Mesenchymal stem cell (in vitro differentiated cells and primary cell): ENCODE results near the gene DGKG.

Experiments
- DNase-seq: peaks from one replicate; pipeline ENCODE4 v3.0.0-alpha.2; 2013
- H2AFZ ChIP-seq: one replicate; pipeline ENCODE4 v1.6.1; 2013; ENCODE audit warnings: low read depth, mild to moderate bottlenecking, control low read depth, inconsistent platforms, low read length, moderate library complexity
- H2AK5ac ChIP-seq: 2 replicates; pipeline ENCODE4 v1.6.1; 2013; ENCODE audit warnings: low read length, moderate library complexity, mild to moderate bottlenecking, inconsistent platforms; ENCODE audit not compliant: severe bottlenecking
- H2BK120ac ChIP-seq: one replicate; pipeline ENCODE4 v1.6.1; 2013; ENCODE audit warnings: low read depth, mild to moderate bottlenecking, inconsistent platforms, low read length, moderate library complexity
- H2BK12ac ChIP-seq, 2 experiments: one replicate each; pipeline ENCODE4 v1.6.1; 2013; ENCODE audit warnings: inconsistent platforms in 2 of 2, low read length in 2 of 2, mild to moderate bottlenecking in 2 of 2, moderate library complexity in 2 of 2, control low read depth in 1 of 2
- H2BK15ac ChIP-seq: one replicate; pipeline ENCODE4 v1.6.1; 2013; ENCODE audit warnings: mild to moderate bottlenecking, low read depth, inconsistent platforms; ENCODE audit not compliant: poor library complexity, severe bottlenecking
- H2BK5ac ChIP-seq: 2 replicates; pipeline ENCODE4 v1.6.1; 2013; ENCODE audit warnings: low read depth, mild to moderate bottlenecking, low read length, control low read depth, inconsistent platforms; ENCODE audit not compliant: poor library complexity, severe bottlenecking
- H3K14ac ChIP-seq, 2 experiments: one replicate each; pipeline ENCODE4 v1.6.1; 2013; ENCODE audit warnings: inconsistent platforms in 2 of 2, low read length in 2 of 2, control low read depth in 1 of 2, mild to moderate bottlenecking in 1 of 2, moderate library complexity in 1 of 2
- H3K18ac ChIP-seq, 2 experiments: one replicate each; pipeline ENCODE4 v1.6.1; 2013; ENCODE audit warnings: inconsistent platforms in 2 of 2, low read length in 2 of 2, control low read depth in 1 of 2, low read depth in 1 of 2, mild to moderate bottlenecking in 1 of 2
- H3K23ac ChIP-seq, 2 experiments: one replicate each; pipeline ENCODE4 v1.6.1; 2013; ENCODE audit warnings: inconsistent platforms in 2 of 2, low read length in 2 of 2, mild to moderate bottlenecking in 2 of 2, moderate library complexity in 2 of 2, control low read depth in 1 of 2
- H3K27ac ChIP-seq: 2 replicates; pipeline ENCODE4 v1.5.1; 2013; ENCODE audit warnings: mild to moderate bottlenecking, moderate library complexity, low read length, control low read depth, inconsistent platforms; ENCODE audit not compliant: poor library complexity, severe bottlenecking
- H3K27me3 ChIP-seq, 2 experiments: 2 replicates each; pipeline versions ENCODE4 v1.6.1 to v1.7.0; 2013; ENCODE audit warnings: low read length in 2 of 2, mild to moderate bottlenecking in 2 of 2, moderate library complexity in 2 of 2, control low read depth in 1 of 2, inconsistent platforms in 1 of 2; ENCODE audit not compliant: control insufficient read depth in 1 of 2, insufficient read depth in 1 of 2
- H3K36me3 ChIP-seq, 2 experiments: 2 replicates each; pipeline versions ENCODE4 v1.6.1 to v1.7.0; 2013; ENCODE audit warnings: low read length in 2 of 2, control low read depth in 1 of 2, inconsistent platforms in 1 of 2, low read depth in 1 of 2, mild to moderate bottlenecking in 1 of 2; ENCODE audit not compliant: insufficient read depth in 2 of 2, control insufficient read depth in 1 of 2
- H3K4ac ChIP-seq, 2 experiments: one replicate each; pipeline ENCODE4 v1.6.1; 2013; ENCODE audit warnings: inconsistent platforms in 2 of 2, low read length in 2 of 2, mild to moderate bottlenecking in 2 of 2, moderate library complexity in 2 of 2, control low read depth in 1 of 2, low read depth in 1 of 2
- H3K4me1 ChIP-seq: 2 replicates; pipeline ENCODE4 v1.6.1; 2013; ENCODE audit warnings: low read depth, low read length, control low read depth; ENCODE audit not compliant: control insufficient read depth, insufficient read depth
- H3K4me2 ChIP-seq: 2 replicates; pipeline ENCODE4 v1.6.1; 2013; ENCODE audit warnings: low read length, mild to moderate bottlenecking, inconsistent platforms; ENCODE audit not compliant: poor library complexity, severe bottlenecking
- H3K4me3 ChIP-seq, 2 experiments: 2 replicates each; pipeline versions ENCODE4 v1.5.1 to v1.7.0; 2013; ENCODE audit warnings: low read length in 2 of 2, mild to moderate bottlenecking in 2 of 2, control low read depth in 1 of 2, low read depth in 1 of 2; ENCODE audit not compliant: insufficient read depth in 1 of 2
- H3K79me1 ChIP-seq: replicated peaks from 2 replicates; pipeline ENCODE4 v1.6.1; 2013; ENCODE audit warnings: mild to moderate bottlenecking, control low read depth, low read length, inconsistent platforms; ENCODE audit not compliant: poor library complexity, severe bottlenecking
- H3K9ac ChIP-seq: 2 replicates; pipeline ENCODE4 v1.7.0; 2013; ENCODE audit warnings: mild to moderate bottlenecking, low read length, moderate library complexity
- H3K9me3 ChIP-seq: 2 replicates; pipeline ENCODE4 v1.7.0; 2013; ENCODE audit warnings: mild to moderate bottlenecking, low read length; ENCODE audit not compliant: control insufficient read depth
- H4K8ac ChIP-seq: one replicate; pipeline ENCODE4 v1.6.1; 2013; ENCODE audit warnings: inconsistent platforms, mild to moderate bottlenecking, low read length, moderate library complexity
- H4K91ac ChIP-seq: one replicate; pipeline ENCODE4 v1.6.1; 2013; ENCODE audit warnings: mild to moderate bottlenecking, low read length, inconsistent platforms
- WGBS: methylation state at CpG from one replicate; pipeline ENCODE4 v1.1.7; 2013; ENCODE audit warnings: mixed read lengths; 5-methylcytosine and 5-hydroxymethylcytosine counted together

Gene DGKG

DNA sequence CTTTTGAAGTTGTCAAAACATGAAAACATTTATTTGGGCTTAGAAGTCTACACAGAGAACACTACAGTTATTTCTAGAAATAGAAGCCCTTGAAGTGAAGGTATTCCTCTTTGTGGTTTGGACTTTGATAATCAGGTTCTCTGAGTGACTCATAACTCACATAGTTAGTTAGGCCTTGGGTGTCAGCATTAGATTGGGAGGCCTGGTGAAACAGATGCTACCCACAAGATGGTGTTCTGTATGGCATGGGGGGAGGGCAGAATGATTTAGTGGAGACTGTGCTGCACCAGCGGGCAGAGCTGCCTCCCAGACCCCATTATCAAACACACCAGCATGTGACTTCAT lies 144.2 kb downstream of the DGKG start:
- H3K36me3 ChIP-seq: no peaks in the 10 kb centered on the region
- H2AFZ ChIP-seq: no peak overlapping the region
- no peak overlapping the region for H2BK5ac ChIP-seq
- H3K79me1 ChIP-seq: no peaks in the 10 kb centered on the region
- H3K23ac ChIP-seq: no peak overlapping the region
- H2AK5ac ChIP-seq: no peak overlapping the region
- H3K14ac ChIP-seq: no peak overlapping the region
- DNase-seq: no peak
- H3K4me2 ChIP-seq: no peak overlapping the region
- H3K9ac ChIP-seq: no peak overlapping the region
- no peak overlapping the region for H3K18ac ChIP-seq
- no peak overlapping the region for H2BK12ac ChIP-seq
- no peak overlapping the region for H3K27ac ChIP-seq
- WGBS: no CpG with 5 or more reads among the region's 1 CpG
- H4K8ac ChIP-seq: no peak overlapping the region
- H3K27me3 ChIP-seq: peaks cover 5 to 6% of the 10 kb centered on the region in 2 experiments
- H2BK120ac ChIP-seq: no peak overlapping the region
- H3K9me3 ChIP-seq: no peaks in the 10 kb centered on the region
- no peak overlapping the region for H4K91ac ChIP-seq
- H3K4me3 ChIP-seq: no peak overlapping the region
- H3K4me1 ChIP-seq: peaks cover 3% of the 10 kb centered on the region
- no peak overlapping the region for H3K4ac ChIP-seq
- no peak overlapping the region for H2BK15ac ChIP-seq

DNA sequence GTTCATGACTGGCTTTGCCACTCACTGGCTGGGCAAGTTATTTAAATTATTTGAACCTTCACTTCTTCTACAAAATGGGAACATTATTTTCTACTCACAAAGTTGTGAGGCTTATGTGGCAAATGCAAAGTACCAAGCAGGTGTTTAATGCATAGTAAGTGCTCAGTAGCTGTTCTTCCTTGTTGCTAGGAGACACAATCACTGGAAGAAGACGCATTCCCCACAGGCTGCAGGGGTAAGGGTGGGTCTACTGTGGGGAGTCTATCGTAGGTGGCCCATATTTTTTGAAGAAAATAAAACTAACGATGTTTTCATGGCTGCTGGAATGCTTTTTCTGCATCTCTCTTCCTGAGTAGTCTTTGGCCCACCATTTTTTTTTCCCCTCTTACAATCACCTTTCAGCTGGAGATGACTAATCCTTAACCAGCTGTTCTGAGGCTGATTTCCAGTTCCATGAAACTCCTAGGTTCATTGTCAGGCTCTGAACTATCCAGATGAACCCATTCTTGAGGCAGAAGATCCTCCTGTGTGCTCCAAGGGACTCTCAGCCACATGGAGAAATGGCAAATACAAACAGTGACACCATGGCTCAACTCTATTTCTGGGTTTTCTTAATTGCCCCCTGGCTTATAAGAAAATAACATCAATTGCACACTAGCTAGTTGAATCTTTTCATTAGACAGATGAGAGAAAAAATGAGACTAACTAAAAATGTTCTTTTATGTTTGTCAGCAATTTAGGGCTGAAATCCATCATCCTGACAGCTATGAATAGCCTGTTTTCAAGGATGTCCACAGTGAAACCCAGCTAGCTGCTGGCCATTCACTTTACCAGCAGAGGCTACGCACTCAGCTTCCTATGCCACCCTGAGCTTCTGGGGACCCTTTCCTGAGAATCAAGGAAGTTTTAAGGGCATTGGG lies 144.9 kb downstream of the DGKG start:
- Histone ChIP-seq H3K4me2 (no peak overlapping the region), H2BK12ac (no peak overlapping the region)

DNA sequence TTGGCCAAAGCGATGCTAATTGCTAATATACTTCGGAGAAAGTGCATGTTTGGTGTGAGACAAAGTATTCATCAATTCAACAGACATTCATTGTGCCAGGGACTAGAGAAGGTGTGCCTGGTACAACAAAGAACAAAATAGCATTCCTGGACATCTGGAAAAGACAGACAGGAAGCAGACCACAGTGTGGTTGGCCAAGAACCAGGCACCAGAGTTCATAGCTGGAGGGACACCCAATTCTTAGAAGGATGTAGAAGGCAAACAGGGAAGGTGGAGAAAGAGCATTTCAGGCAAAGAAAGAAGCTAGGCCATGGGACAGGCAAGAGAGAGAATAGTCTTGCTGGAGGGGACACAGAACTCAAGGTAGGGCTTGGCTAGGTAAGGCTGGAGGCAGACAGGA lies 147.4 kb downstream of the DGKG start:
- H3K4ac ChIP-seq: no peak overlapping the region
- no peak overlapping the region for H2BK15ac ChIP-seq
- no peaks in the 10 kb centered on the region for H3K27me3 ChIP-seq
- no peak overlapping the region for H2BK12ac ChIP-seq
- H2AFZ ChIP-seq: no peak overlapping the region
- no peaks in the 10 kb centered on the region for H3K36me3 ChIP-seq
- H2BK5ac ChIP-seq: no peak overlapping the region
- no peak overlapping the region for H3K27ac ChIP-seq
- H3K4me1 ChIP-seq: peaks cover 13% of the 10 kb centered on the region
- WGBS: 82% methylated on average over 2 of the region's 2 CpGs
- no peak overlapping the region for H3K18ac ChIP-seq
- H4K8ac ChIP-seq: no peak overlapping the region
- H3K4me3 ChIP-seq: no peak overlapping the region
- no peak overlapping the region for H3K9ac ChIP-seq
- no peak overlapping the region for H3K14ac ChIP-seq
- no peak overlapping the region for H3K4me2 ChIP-seq
- no peak overlapping the region for H2BK120ac ChIP-seq
- H4K91ac ChIP-seq: no peak overlapping the region
- H3K9me3 ChIP-seq: no peaks in the 10 kb centered on the region
- H3K79me1 ChIP-seq: no peaks in the 10 kb centered on the region
- DNase-seq: no peak
- H3K23ac ChIP-seq: no peak overlapping the region
- no peak overlapping the region for H2AK5ac ChIP-seq

More for the DNA sequence above, 144.9 kb downstream of the DGKG start:
- no peak overlapping the region for H3K4me3 ChIP-seq
- no peak overlapping the region for H4K8ac ChIP-seq
- no peak overlapping the region for H4K91ac ChIP-seq
- H2BK120ac ChIP-seq: no peak overlapping the region
- DNase-seq: no peak
- no peak overlapping the region for H3K4ac ChIP-seq
- H3K9me3 ChIP-seq: no peaks in the 10 kb centered on the region
- H2BK5ac ChIP-seq: no peak overlapping the region
- H2AK5ac ChIP-seq: no peak overlapping the region
- H3K27me3 ChIP-seq: peaks cover 5% of the 10 kb centered on the region in 2 experiments
- H3K4me1 ChIP-seq: peaks cover 3% of the 10 kb centered on the region
- 83% methylated on average over 4 of the region's 4 CpGs for WGBS
- no peak overlapping the region for H3K23ac ChIP-seq
- H2AFZ ChIP-seq: no peak overlapping the region
- no peaks in the 10 kb centered on the region for H3K79me1 ChIP-seq
- H2BK15ac ChIP-seq: no peak overlapping the region
- no peak overlapping the region for H3K9ac ChIP-seq
- H3K18ac ChIP-seq: no peak overlapping the region
- no peak overlapping the region for H3K14ac ChIP-seq
- no peak overlapping the region for H3K27ac ChIP-seq
- H3K36me3 ChIP-seq: no peaks in the 10 kb centered on the region

DNA sequence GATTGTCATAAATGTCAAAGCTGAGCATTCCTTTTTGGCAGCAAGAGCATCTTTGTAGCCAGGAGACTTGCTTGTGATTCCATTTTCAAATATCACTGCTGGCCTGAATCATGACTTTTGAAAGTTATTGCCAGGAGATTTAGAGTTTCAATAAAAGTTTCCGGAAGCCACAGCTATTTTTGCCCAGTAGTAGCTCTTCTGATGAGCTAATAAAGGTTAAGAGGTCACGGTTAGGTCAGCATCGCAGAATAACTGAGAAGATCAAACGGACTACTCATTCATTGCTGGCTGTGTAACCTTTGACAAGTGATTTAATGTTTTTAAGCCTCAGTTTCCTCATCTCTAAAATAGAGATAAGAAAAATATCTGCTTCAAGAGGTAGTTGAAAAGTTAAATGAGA lies 148.1 kb downstream of the DGKG start:
- Histone ChIP-seq H2BK15ac (no peak overlapping the region), H3K79me1 (no peaks in the 10 kb centered on the region), H2BK12ac (no peak overlapping the region), H2AK5ac (no peak overlapping the region), H3K4me2 (no peak overlapping the region), H3K27ac (no peak overlapping the region), H3K18ac (no peak overlapping the region), H2BK5ac (no peak overlapping the region), H3K9me3 (no peaks in the 10 kb centered on the region), H3K4me1 (peaks cover 16% of the 10 kb centered on the region), H3K27me3 (no peaks in the 10 kb centered on the region), H3K4me3 (no peak overlapping the region), H3K36me3 (no peaks in the 10 kb centered on the region), H3K23ac (no peak overlapping the region), H2BK120ac (no peak overlapping the region), H3K9ac (no peak overlapping the region), H3K4ac (no peak overlapping the region), H4K8ac (no peak overlapping the region), H4K91ac (no peak overlapping the region), H2AFZ (no peak overlapping the region), H3K14ac (no peak overlapping the region)
- no peak for DNase-seq
- 59% methylated on average over 4 of the region's 4 CpGs for WGBS
